Measurements from ENCODE around the gene ELK3.

Gene ELK3

DNA sequence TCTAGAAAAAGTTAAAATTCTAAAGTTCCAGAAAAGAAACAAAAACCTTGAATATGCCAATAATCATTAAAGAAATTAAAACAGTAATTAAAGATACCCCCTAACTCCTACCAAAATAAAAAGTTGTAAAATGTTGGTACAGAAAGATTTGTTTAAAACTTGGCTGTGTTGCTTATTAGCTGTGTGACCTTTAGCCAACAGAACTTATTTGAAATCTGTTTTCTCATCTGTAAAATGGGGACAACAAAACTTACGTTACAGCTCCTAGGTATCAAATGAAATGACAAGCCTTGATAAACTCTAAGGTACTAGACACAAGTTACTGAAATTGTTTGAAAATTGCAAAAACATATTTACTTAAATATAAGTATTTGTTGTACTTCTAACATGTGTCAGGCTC lies 71.7 kb downstream of the ELK3 start:
- in situ Hi-C loops (cut with HindIII; ENCODE audit: low pct_ligation_motif_present, low pct_unique_long_range_greater_than_20kb, low sequenced_read_pairs), result no loop called here
- DNase-seq, result no peak

DNA sequence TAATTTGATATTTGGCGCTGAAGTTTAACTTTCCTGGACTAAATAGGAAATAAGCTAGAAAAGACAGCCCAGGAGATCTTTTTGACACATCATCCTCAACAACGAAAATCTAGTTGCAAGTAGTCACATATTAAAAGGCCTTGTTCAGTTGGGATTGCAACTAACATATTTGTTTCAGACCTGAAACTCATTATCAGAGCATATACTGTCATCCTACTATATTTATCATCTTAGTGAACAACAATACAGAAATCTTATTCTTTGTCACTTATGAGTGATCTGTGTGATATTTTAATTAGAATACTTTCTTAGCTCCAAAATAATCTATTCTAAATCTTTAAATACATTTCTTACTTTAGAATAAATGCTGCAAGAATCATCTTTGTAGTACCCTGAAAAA lies 72.1 kb downstream of the ELK3 start:
- DNase-seq, result no peak
- in situ Hi-C loops (cut with HindIII; ENCODE audit: low pct_ligation_motif_present, low pct_unique_long_range_greater_than_20kb, low sequenced_read_pairs), result no loop called here

DNA sequence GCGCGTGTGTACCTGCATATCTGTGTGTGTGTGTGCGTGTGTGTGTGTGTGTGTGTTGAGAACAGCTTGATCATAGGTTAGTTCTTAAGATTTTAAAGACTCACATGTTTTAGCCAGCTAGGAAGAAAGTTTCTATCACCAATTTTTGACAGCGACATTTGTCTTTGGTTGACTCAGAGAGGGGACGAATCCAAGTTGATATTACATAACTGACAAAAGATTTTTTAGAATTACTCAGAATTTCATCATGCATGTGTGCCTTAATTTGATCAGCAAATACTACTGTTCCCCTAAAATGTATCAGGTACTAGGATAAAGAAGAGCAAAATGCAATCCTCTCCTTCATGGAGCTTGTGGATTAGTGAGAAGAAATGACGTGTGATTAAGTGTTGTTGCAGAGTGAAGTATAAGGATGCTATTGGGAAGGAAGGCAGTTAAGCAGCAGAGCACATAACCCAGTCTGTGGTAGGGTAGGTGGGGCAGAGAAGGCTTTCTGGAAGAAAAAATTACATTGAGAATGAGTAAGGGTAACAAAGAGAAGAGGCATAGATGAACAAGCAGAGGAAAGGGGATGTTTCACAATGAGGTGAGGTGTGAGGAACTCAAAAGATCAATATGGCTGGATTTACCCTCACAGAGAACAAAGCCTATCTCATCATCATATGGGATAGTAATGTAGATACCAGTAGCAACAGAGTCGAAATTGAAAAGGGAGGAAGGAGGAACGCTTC lies 77.5 kb downstream of the ELK3 start:
- in situ Hi-C loops (cut with HindIII; ENCODE audit: low pct_ligation_motif_present, low pct_unique_long_range_greater_than_20kb, low sequenced_read_pairs), result no loop called here
- DNase-seq, result no peak

DNA sequence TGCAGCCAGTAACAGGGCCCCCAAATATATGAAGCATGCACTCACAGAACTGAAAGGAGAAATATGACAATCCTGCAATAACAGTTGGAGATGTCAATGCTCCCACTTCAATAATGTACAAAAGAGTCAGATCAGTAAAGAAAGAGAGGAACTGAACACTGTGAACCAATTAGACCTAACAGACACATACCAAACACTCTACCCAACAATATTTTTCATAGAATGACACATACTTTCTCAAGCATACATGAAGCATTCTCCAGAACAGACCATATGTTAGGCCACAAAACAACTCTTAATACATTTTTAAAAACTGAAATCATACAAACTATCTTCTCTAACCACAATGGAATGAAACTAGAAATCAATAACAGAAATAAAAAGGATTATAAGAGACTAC lies 80.2 kb downstream of the ELK3 start:
- in situ Hi-C loops (cut with HindIII; ENCODE audit: low pct_ligation_motif_present, low pct_unique_long_range_greater_than_20kb, low sequenced_read_pairs), result no loop called here
- no peak for DNase-seq

DNA sequence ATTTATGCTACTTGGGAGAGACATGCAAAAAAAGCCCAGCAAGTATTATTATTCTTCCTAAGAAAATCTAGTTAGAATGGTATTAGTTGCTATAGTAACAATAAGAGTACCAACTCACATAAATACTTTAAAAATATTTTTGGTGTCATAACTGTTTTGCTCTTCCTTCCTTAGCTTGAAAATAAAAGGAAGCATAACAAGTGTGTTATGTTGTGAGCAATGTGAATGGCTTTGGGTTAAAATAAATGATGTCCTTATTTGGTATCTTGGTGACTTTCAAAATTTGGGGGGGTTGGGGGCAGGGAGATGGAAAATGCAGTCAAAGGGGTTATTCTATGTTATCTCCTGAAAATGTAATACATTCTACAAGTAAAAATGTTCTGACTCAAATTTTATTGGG lies 91.0 kb downstream of the ELK3 start:
- in situ Hi-C loops (cut with HindIII; ENCODE audit: low pct_ligation_motif_present, low pct_unique_long_range_greater_than_20kb, low sequenced_read_pairs), result no loop called here
- DNase-seq, result no peak

DNA sequence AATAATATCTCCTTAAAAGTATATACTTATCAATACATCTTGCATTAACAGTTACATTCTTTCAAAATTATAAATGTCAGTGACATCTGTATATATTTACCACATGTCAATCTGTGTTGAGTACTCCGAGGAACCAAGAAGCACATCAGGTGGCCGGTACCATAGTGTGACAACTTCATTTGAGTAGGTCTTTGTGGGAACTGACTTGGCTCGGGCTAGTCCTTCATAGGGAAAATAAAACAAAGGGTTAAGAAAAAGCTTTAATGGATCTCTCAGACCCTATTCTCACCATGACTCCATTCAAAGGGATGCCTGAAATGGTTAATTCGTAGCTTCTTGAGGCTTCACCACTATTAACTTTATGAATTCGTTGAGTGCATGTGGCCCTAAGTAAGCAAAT lies 94.9 kb downstream of the ELK3 start:
- in situ Hi-C loops (cut with HindIII; ENCODE audit: low pct_ligation_motif_present, low pct_unique_long_range_greater_than_20kb, low sequenced_read_pairs), result no loop called here

DNA sequence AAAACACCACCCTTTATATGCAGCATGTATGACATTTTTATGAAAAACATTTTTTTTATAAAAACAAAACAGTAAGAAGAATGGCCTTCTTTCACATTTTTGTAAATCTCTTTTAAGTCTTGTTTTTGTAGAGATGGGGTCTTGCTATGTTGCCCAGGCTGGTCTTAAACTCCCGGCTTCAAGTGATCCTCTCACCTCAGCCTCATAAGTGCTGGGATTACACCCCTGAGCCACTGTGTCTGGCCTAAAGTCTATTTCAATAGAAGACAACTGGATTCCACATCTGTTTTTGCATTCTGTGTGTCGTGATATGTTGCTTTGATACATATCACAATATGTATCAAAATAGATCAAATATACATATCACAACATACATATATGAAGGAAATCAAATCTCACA lies 98.9 kb downstream of the ELK3 start:
- in situ Hi-C loops (cut with HindIII; ENCODE audit: low pct_ligation_motif_present, low pct_unique_long_range_greater_than_20kb, low sequenced_read_pairs), result no loop called here
- DNase-seq, result no peak

More for the DNA sequence above, 94.9 kb downstream of the ELK3 start:
- DNase-seq, result no peak

DNA sequence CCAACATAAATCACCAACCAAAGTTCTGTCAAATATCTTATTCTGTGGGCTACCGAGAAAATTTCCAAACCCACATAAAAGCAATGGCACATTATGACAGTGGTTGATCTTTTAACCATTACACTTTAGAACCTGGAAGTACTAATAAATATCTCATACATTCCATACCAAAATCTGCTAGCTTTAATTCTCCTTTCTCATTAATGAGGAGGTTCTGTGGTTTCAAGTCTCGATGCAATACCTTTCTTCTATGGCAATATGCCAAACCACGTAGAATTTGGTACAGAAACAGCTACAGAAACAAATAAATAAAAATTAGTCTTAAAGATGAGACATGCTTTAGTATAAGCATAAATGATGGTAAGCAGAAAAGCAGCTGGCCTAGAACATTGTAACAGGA lies 100.7 kb downstream of the ELK3 start:
- in situ Hi-C loops (cut with HindIII; ENCODE audit: low pct_ligation_motif_present, low pct_unique_long_range_greater_than_20kb, low sequenced_read_pairs), result no loop called here
- no peak for DNase-seq

DNA sequence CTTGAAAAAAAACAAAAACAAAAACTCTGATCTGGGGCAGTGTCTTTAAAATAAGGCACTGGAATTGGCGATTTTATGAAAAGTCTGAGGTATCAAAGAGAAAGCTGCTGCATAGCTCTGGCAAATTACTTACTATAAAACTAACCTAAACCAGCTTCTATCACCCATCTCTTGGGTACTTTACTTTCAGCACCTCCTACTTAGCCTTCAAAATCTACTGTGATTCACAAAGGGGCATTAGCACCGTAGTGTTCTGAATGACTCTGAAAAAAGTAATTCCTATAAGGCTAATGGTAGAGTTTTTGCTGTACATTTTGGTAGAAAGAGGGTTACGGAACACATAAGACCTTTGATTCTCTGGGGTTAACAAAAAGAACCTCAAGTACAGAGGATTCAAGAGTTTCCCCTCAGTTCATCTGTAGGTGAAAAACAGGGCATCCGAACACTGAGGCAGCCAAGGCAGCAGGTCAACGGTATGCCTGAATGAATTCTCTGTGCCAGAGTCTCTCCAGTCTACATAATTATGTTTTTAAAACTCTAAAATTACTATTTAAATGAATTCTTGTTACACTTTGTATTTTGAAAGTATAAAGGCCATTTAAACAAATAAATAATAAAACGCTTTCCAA lies 101.5 kb downstream of the ELK3 start:
- in situ Hi-C loops (cut with HindIII; ENCODE audit: low pct_ligation_motif_present, low pct_unique_long_range_greater_than_20kb, low sequenced_read_pairs), result no loop called here
- DNase-seq, result no peak

DNA sequence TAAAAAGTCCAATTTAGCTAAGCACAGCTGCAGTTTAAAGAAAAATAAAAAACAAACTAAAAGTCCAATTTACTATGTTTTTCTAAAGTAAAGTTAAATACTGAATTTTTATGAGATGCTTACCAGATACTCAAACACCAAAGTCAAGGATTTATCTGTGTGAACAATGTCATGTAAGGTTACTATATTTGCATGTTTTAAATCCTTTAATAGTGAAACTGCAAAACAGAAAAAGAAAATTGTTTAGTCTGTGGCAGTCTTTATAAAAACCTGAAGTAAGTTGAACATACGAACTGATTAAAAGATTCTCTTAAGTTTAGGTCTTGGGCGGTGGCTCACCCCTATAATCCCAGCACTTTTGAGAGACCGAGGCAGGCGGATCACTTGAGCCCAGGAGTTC lies 103.3 kb downstream of the ELK3 start:
- DNase-seq, result no peak
- in situ Hi-C loops (cut with HindIII; ENCODE audit: low pct_ligation_motif_present, low pct_unique_long_range_greater_than_20kb, low sequenced_read_pairs), result no loop called here

DNA sequence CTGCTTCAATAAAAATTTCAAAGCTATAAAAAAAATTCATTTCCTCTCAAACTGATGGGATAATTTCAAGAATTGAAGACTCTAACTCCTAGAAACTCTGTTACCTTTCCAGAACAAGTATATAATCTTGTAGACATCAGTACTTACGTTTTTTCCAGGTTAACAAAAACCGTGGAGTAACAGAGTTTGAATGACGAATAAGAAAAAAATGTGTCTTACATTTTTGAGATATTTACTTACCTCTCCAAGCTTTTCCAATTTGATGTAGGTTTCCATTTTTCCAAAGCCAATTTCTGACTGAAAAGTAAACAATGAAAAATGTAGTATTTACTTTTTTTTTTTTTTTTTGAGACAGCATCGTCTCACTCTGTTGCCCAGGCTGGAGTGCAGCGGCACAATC lies 105.9 kb downstream of the ELK3 start:
- no peak for DNase-seq
- in situ Hi-C loops (cut with HindIII; ENCODE audit: low pct_ligation_motif_present, low pct_unique_long_range_greater_than_20kb, low sequenced_read_pairs), result no loop called here

DNA sequence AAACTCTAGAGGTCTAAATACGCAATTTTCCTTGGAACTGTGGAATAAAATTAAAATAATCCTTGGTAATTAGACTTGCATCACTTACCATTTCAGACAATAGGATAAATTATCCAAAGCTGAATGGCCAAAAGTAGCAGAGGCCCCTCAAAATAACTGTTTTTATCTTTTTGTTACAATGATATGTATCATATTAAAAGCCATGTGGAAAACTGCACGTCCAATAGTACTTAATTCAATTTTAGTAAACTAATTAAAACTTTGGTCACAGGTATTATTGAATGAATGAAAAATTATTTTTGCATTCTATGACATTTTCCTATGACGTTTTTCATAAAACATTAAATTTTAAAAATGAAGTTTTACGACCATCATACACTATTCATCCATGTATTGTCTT lies 107.6 kb downstream of the ELK3 start:
- in situ Hi-C loops (cut with HindIII; ENCODE audit: low pct_ligation_motif_present, low pct_unique_long_range_greater_than_20kb, low sequenced_read_pairs), result no loop called here
- no peak for DNase-seq

DNA sequence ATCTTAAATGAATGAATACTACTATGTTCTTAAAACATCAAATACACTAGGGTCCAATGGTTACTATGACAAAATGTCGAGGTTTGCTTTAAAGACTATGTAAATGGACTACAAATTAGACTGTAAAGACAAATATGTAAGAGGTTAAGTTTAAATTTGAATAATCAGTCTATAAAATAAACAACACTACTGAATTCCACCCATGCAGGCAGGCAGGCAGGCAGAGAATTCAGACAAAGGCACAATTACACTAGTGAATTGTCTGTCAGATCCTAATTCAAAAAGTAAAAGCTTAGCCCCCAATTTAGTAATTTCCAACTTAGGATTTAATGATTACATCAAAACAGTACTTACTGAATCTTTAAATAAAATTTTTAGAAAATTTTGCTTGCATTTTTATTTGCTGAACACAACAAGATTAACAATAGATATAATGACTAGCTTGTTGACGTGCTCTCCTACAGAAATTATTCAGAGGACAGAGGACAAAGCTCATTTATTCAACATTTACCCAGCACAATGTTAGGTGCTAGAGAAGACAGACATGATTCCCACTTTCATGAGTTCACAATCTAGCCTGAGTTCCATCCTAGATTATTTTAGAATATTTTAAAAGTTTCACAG lies 108.6 kb downstream of the ELK3 start:
- in situ Hi-C loops (cut with HindIII; ENCODE audit: low pct_ligation_motif_present, low pct_unique_long_range_greater_than_20kb, low sequenced_read_pairs), result no loop called here
- no peak for DNase-seq

DNA sequence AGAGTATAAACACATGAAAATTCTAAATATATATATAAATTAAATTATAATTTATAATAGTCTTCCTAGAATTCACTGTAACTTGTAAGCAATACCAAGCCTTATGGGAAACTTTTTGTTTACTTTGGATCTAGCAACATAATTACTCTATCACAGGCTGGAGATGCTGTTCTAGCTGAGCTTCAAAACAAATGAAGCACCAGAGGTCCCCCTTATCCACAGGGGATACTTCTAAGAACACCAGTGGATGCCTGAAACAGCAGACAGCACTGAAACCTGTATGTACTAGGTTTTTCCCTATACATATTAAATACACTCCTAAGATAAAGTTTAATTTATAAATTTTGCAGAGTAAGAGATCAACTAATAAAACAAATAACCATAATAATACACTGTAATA lies 109.5 kb downstream of the ELK3 start:
- no peak for DNase-seq
- in situ Hi-C loops (cut with HindIII; ENCODE audit: low pct_ligation_motif_present, low pct_unique_long_range_greater_than_20kb, low sequenced_read_pairs), result no loop called here

DNA sequence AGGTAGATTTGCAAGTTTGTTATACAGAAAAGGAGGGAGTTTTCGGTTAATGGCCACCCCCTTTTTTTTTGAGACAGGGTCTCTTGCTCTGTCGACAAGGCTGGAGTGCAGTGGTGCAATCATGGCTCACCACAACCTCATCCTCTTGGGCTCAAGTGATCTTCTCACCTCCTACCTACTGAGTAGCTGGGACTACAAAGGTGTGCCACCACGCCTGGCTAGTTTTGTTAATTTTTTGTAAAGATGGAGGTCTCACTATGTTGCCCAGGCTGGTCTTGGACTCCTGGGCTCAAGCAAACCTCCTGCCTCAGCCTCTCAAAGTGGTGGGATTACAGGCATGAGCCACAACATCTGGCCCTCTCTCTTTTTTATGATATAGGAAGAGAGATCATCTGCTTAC lies 111.5 kb downstream of the ELK3 start:
- in situ Hi-C loops (cut with HindIII; ENCODE audit: low pct_ligation_motif_present, low pct_unique_long_range_greater_than_20kb, low sequenced_read_pairs), result no loop called here
- DNase-seq, result no peak

DNA sequence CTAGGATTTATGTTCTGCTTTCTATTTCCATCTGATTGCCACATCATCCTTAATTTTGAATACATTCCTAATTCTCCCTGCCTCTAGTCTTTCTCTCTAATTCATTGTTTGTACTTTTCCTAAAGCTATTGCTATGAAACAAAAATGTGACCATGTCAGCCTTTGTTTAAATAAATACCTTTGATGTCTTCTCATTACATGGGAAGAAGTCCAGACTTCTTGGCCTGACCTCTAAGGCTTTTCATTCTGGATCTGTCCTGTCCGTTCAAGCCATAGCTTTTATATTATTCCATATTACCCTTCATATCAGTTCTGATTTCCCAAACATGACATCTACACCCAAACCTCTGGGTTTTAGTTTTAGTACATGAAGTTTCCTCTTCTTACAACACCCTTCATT lies 114.7 kb downstream of the ELK3 start:
- in situ Hi-C loops (cut with HindIII; ENCODE audit: low pct_ligation_motif_present, low pct_unique_long_range_greater_than_20kb, low sequenced_read_pairs), result no loop called here
- DNase-seq, result no peak

DNA sequence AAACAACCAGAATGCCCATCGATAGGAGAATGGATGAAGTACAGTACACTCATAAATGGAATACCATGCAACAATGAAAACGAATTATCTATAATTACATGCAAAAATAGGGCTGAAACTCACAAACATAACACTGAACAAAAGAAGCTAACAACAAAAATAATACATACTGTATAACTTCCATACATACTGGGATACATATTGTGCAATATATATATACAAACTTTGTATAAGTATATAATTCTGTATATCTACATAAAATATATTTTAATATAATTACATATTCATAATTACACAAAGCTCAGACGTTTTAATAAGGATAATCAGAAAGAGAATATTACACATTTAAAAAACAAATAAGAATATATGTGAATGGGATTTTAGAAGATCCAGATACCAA lies 115.9 kb downstream of the ELK3 start:
- in situ Hi-C loops (cut with HindIII; ENCODE audit: low pct_ligation_motif_present, low pct_unique_long_range_greater_than_20kb, low sequenced_read_pairs), result no loop called here
- no peak for DNase-seq

DNA sequence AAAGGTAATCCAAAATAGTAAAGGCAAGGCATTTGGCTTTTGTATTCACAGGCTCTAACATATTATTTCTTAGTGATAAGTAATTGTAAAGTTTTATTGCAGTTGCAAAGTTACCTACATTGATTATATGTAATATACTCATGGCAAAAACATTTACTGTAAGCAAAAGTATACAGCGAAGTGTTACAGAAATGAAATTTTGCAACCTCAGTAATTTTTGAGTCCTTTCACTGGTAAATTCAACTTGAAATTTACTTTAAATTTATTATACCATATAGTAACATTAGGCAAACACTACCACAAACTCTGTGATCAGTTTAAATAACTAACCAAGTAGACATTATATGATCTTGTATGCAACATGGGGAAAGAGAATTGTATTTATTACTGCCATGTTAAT lies 117.0 kb downstream of the ELK3 start:
- in situ Hi-C loops (cut with HindIII; ENCODE audit: low pct_ligation_motif_present, low pct_unique_long_range_greater_than_20kb, low sequenced_read_pairs), result no loop called here
- DNase-seq, result no peak

DNA sequence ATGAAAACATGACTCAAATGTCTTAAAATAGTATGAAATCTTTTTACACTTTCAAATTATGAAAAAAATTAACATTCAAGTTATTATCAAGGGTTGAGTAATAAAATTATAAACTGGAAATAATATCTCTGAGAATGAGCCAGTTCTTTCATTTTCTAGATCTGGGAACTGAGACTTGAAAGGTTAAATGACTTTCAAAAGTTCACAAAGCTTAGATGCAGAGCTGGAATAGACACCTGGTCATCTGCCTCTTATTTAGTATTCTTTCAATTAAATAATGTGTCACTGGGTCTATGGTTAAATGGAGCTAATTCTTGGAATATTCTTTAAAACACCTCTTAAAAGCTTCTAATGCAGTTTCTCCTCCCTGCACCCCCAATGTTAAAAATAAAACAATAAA lies 119.4 kb downstream of the ELK3 start:
- in situ Hi-C loops (cut with HindIII; ENCODE audit: low pct_ligation_motif_present, low pct_unique_long_range_greater_than_20kb, low sequenced_read_pairs), result no loop called here
- DNase-seq, result no peak

DNA sequence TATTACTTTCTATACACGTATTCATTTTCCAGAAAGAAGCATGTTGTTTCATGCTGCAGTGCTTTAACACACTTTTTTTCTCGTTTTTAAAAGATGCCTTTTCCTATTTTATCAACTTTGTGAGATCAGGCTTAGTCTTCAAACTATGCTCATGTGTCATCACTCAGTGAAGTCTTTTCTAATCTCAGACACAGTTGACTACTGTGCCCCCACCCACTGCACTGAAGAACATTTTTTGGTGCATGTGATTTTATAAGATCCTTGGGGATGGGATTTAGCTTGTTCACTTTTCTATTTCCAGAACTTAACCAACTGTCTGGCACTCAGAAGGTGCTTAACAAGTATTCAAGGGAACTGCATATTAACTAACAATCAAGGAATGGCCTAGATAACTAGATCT lies 120.5 kb downstream of the ELK3 start:
- no peak for DNase-seq
- in situ Hi-C loops (cut with HindIII; ENCODE audit: low pct_ligation_motif_present, low pct_unique_long_range_greater_than_20kb, low sequenced_read_pairs), result no loop called here

All from ACHN (cell line).